Middle frontal gyrus (tissue), 1 donor: ENCODE measurements around the gene CD70.
"Not testable (repeated sequence)": the region's sequence is repeated elsewhere in the genome, so short reads cannot be mapped to it uniquely, and the experiment has no call there.

ENCODE experiments used
- DNase-seq: peaks from one replicate; pipeline ENCODE4 v3.0.0-alpha.2; 2015; ENCODE audit warnings: low spot score; ENCODE audit errors: extremely low spot score

CD70 gene

GRCh38 chr19:6598254-6598892 lies 7.4 kb upstream of the CD70 start:
- not testable (repeated sequence) for DNase-seq

DNA sequence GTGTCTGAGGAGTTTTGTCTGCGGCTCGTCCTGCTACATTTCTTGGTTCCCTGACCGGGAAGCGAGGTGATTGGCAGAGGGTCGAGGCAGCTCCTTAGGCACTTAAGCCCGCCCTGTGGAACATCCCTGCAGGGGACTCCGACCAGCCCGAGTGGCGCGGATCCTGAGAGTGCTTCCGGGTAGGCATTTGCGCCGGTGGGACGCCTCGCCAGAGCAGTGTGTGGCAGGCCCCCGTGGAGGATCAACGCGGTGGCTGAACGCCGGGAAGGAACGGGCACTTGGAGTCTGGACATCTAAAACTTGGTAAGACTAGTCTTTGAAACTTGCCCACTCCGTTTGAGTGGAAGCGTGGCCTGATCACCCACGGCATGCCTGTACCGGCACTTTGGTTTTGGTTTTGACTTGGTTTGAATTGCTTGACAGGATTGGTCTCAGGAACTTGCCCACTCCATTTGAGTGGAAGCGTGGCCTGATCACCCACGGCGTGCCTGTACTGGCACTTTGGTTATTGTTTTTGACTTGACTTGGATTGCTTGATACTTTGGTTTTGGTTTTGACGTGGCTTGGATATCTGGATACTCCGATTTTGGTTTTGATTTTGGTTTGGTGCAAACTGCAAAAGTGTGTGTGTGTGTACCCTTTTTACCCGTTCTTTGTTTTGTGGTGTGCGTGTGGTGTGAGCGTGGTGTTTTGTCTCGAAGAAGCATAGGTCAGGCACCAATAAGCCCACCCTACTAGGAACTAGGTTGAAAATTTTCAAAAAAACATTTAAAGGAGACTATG lies 6.7 kb upstream of the CD70 start:
- DNase-seq: not testable (repeated sequence)

- no peak for DNase-seq
Observed at GRCh38 chr19:6596621-6597020, 5.7 kb upstream of the CD70 start.

DNA sequence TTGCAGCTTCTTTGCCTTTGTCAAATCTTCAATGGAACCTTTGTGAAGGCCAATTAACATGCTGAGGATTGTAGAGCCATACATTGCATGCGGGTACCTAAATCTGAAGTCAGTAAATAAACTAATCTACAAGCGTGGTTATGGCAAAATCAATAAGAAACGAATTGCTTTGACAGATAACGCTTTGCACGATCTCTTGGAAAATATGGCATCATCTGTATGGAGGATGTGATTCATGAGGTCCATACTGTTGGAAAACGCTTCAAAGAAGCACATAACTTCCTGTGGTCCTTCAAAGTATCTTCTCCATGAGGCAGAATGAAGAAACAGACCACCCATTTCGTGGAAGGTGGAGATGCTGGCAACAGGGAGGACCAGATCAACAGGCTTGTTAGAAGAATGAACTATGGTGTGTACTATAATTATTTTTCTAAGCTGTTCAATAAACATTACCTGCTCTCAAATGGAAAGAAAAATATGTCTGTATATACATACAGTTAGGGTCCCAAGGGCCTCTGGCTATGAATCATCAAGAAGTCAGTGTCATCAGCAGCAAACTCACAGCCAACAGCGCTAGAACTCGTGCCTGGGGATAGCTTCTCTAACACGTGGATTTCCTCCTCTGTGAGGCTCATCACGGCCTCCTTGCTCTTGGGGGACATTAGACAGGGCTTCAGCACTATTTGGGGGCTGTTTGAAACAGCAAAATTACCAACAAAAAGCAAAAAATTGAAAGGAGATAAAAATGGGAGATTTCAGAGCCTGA lies 2.9 kb upstream of the CD70 start:
- no peak for DNase-seq

DNA sequence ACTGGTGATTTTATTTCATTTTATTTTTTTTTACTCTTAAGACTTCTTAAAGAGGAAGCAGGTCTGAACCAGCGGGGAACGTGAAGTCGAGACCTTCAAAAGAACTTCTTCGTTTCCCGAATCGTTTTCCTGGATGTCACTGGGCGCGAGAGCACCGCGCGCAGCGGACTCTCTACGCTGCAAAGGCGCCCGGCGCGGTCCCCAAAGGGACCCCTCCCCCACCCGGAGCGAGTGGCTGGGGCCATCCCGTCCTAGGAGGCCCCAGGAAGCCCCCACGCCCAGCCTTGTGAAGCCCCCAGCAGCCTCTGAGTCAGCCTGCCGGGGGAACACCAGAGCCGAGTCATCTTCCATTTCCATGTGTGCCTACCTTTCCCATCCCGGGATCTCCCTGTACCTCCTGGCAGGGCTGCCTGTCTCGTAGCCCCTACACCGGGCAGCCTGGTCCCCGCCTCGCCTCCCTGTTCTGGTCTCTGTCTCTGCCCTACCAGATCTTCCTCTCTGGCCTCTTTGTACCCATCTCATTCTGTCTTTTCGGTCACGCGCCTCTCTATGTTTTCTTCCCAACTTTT lies 608 bp downstream of the CD70 start:
- DNase-seq: no peak

DNA sequence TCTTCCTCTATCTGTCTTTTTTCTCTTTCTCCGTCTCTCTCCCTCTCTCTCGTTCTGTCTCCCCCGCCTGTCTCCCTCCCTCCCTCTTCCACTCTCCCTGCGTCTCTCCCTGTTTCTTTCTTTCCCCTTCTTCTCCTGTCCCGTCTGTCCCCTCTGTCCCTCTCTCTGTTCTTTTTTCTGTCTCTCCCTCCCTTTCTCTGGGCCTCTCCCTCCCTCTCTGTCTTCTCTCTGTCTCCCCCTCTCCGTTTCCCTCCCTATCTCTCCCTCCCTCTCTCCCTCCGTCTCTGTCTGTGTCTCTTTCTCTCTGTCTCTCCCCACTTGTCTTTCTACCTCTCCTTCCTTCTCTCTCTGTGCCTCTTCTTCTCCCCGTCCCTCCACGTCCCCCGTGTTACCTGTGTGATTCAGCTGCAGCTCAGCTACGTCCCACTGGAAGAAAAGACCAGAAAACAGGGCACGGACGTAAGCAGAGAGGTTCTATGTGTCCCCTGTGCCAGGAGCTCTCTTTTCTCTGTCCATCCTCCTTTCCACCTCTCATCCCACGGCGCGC lies 1.2 kb downstream of the CD70 start:
- DNase-seq: no peak

DNA sequence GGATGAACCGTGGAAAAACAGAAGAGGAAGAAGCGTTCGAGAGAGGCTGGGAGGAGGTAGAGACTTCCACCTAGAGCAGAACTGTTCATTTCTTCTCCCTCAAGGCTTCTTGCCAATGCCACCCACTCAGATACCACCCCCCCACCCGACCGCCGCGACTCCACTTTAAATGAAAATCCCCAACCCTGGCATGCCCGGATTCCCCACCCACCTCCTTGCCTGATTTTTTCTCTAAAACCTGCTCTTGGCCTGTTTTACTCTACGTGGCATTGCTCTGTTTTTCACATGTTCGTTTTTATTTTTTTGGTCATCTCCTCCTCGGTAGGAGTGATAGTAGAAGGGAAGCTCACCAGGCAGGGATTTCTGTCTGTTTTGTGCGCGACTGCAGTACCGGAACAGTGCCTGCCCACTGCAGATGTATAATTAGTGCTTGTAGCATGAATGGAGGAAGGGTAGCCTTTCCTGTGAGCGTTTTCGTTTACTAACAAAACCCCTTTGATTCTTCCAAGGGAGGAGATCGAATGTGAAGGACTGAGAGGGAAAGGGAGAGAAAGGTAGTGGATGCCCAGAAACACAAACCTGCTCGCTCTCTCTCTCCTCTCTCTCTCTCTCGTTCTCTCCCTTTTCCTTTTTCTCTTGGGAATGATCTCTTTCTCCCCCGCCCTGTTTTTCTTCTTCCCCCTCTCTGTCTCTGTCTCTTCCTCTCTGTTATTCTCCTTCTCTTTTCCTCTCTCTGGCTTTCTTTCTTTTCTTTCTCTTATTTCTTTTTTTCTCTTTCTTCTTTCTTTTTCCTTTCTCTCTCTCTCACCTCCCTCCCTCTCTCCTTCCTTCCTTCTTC lies 2.2 kb downstream of the CD70 start:
- DNase-seq: no peak

DNA sequence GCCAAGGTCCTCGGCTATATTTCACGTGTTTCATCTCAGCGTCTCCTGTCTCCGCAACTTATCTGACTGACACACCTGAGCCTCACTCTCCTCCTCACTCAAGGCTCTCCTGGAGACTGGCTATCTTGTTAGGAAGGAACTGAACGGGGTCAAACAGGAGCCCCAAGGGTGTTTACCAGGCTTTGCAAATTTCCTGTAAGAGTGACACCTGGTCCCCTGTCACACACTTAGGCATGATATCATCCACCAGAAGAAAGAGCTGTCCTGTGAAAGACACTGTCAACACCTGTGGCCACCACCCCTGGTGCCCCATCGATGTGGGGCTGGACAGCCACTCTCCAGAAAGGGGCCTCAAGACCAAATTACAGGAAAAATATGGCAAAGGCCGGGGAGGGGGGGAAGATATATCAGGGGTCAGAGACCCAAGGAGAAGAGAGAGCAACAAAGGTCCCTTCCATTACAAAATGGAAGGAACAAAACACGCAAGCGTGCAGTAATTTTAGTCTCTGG lies 2.9 kb downstream of the CD70 start:
- no peak for DNase-seq

DNA sequence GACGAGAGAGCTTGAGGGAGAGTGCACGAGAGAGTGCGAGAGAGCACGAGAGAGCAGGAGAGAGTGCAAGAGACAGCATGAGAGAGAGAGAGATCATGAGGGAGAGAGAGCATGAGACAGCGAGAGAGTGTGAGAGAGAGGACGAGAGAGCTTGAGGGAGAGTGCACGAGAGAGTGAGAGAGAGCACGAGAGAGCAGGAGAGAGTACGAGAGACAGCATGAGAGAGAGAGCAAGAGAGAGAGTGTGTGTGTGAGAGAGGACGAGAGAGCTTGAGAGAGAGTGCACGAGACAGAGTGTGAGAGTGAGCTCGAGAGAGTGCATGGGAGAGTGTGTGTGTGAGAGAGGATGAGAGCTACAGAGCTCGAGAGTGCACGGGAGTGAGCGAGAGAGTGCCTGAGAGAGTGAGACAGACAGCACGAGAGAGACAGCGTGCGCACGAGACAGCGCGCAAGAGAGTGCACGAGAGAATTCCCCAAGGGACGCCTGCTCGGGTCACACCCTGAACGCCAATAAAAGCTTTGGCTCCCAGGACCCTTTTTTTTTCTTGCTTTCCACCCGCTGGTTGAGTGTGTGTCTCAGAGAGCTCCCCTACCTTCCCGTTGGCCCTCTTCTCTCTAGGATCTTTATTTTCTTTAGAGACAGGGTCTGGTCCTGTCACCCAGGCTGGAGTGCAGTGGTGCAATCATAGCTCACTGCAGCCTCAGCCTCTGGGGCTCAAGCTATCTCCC lies 3.7 kb downstream of the CD70 start:
- DNase-seq: no peak

DNA sequence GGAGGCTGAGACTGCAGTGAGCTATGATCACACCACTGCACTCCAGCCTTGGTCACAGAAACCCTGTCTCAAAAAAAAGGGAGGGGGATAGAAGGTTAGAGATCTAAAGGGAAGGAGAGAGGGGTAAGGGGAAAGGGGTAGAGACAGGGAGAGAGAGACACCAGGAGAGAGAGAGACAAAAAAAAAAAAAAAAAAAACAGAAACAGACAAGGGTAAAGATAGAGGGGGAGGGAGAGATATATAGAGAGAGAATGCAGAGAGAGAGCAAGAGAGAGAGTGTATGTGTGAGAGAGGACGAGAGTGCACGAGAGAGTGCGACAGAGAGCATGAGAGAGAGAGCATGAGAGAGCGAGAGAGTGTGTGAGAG lies 4.2 kb downstream of the CD70 start:
- no peak for DNase-seq

DNA sequence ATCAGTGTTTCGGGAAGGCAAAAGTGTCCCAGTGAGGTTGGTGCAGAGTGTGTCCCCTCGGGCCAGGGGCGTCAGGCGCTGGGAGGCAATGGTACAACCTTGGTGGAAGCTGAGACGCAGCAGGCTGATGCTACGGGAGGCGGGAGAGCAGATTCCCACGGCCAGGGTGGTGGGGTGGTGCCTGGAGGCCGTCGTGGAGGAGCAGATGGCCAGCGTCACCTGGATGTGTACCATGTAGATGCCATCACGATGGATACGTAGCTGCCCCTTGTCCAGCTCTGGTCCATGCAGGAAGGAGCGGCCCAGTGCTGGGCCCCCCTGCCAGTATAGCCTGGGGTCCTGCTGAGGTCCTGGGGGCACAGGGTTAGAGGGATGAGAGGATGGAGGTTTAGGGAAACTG lies 4.9 kb downstream of the CD70 start:
- no peak for DNase-seq

DNA sequence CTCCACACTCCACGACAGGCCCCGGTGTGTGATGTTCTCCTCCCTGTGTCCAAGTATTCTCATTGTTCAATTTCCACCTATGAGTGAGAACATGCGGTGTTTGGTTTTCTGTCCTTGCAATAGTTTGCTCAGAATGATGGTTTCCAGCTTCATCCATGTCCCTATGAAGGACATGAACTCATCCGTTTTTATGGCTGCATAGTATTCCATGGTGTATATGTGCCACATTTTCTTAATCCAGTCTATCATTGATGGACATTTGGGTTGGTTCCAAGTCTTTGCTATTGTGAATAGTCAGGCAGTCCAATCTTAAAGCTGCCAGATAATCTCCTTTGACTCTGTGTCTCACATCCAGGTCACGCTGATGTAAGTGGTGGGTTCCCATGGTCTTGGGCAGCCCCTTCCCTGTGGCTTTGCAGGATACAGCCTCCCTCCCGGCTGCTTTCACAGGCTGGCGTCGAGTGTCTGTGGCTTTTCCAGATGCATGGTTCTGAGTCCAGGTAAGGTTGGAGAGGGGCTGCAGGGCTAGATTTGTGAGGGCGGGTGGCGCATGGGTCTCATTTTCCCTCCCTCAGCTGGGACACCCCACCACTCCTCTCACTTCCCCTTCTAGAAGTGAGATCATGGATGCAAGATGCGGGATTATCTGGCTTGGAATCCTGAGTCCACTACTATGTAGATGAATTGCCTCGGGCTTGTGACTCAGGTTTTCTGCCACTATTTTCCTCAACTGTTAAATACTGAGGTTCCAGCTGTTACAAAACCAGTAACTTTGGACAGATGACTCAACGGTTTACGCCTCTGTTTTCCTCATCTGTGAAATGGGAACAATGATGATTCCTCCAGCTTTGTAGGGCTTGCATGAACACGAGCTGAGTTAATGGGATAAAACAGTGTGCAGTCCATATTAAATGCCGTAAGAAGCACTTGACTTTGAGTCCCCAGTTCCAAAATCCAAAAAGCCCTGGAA lies 8.2 kb downstream of the CD70 start:
- not testable (repeated sequence) for DNase-seq

DNA sequence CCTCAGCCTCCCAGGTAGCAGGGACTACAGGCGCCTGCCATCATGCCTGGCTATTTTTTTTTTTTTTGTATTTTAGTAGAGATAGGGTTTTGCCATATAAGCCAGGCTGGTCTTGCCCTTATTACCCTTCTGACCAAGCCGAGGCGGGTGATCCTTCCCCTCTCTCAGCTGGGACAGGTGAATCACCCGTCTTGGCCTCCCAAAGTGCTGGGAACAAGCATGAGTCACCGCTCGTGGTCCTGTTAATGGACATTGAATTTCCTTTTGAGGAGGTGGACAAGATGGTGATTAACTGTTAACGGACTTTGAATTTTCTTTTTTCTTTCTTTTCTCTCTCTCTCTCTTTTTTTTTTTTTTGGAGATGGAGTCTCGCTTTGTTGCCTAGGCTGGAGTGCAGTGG lies 10.6 kb downstream of the CD70 start:
- no peak for DNase-seq

GRCh38 chr19:6579450-6580178 lies 11.3 kb downstream of the CD70 start:
- DNase-seq: no peak

DNA sequence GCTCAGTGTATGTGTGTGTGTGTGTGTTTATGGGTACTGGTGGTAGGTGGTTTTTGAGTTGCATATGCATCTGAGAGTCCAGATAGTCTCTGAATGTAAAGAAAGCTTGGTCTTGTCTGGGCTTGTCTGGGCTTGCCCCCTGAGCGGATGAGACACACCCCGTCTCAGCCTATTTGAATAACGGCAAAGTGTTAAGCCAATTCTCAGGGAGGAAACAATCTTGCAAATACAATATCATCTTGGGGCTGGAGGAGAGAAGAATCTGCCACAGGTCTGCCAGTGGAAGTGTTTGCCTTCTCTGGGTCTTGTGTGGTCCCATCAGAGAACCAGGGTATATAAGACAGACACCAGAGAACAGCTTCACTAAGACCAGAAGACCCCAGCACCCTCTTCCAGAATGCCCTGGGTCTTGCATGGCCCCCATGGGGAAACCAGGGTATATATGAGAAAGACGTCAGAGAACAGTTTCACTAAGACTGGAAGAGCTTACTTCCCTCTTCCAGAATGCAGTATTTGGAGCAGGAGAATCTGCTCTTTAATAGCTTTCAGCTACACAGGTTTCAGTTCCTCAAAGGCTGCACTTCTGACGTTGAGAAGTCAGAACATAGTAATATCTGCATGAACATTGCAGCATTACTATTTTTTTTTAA lies 13.3 kb downstream of the CD70 start:
- DNase-seq: no peak

DNA sequence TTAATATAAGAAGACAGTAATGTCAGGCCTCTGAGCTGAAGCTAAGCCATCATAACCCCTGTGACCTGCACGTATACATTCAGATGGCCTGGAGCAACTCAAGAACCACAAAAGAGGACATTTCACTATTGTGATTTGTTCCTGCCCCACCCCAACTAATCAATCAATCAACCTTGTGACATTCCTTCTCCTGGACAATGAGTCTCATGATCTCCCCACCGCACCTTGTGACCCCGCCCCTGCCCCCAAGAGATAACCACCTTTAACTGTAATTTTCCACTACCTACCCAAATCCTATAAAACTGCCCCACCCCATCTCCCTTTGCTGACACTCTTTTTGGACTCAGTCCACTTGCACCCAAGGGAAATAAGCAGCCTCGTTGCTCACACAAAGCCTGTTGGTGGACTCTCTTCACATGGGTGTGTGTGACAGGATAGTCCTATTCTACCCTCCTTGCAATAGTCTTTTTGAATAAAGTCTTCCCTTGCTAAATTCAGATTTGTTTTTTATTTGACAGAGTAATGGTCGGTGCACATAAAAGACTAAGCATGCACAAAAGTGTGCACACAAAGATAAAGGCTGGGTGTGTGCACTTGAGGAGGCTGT lies 14.0 kb downstream of the CD70 start:
- no peak for DNase-seq

DNA sequence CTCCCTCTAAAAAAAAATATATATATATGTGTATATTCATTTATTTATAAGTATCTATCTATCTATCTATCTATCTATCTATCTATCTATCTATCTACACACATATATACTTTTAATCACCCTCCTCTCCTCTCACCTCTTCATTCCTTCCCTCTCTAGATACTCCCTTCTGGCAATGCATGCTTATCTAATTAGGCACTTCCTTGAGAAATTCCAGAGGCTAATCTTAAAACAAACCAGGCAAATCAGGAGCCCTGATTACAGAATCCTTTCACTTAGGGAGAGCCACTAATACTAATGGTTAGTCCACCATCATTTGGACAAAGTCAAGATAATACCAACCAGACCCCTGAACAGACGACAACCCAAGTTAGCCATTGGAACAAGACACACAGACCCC lies 17.6 kb downstream of the CD70 start:
- DNase-seq: no peak
